ENCODE results near the gene RASGRP1. TPM values are rescaled to one million over a fixed set of nuclear protein-coding genes. Genes with fewer than 3 reads are reported as not detected.

The RASGRP1 gene
- total and polyA plus RNA-seq, 2 donors (not counting 1 experiment from before 2014, with no cell fraction given) = 17.7 to 24.7 TPM

DNA sequence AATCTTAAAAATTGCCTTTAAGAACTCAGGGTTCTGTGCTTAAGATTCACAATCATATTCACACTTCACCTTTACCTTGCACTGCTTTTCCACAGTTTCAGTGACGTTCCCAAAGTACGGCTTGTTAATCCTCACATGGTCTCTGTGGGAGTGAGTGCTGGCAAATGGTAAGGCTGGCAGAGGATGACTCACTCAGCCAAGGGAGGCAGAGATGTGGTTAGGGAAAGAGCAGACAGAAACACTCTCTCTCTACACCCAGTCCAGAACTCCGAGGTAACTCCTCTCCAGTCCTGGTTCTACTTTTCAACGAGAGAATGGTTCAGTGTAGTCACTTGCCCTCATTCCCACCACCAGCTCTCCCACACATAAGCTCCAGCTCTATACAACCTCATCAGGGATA lies 33.1 kb downstream of the RASGRP1 start:
- H3K4me3 ChIP-seq (ENCODE audit: control extremely low read depth in 1 of 5, extremely low read depth in 1 of 5, insufficient read depth in 1 of 5, low read depth in 2 of 5, low read length in 4 of 5) = no peak overlapping the region
- ChIA-PET CTCF (no interaction called here), POLR2A (no interaction called here)
- no peaks in the 10 kb centered on the region for H3K9me3 Mint-ChIP-seq (ENCODE audit: insufficient read depth)
- TF ChIP-seq EZH2 (IDR thresholded peaks at IDR 0.05; ENCODE audit: borderline replicate concordance, insufficient read depth, low read depth, low read length, poor library complexity, severe bottlenecking) (no peak), CTCF (IDR thresholded peaks at IDR 0.05) (no peak)
- H3K4me3 Mint-ChIP-seq = no peak overlapping the region
- intact Hi-C loops (cut with micrococcal nuclease) = no loop called here
- peaks cover 68% of the 10 kb centered on the region for H3K79me2 ChIP-seq (ENCODE audit: control insufficient read depth, insufficient read depth, low read length)
- no peak for ATAC-seq (ENCODE audit: low read depth)
- no peaks in the 10 kb centered on the region for H3K27me3 ChIP-seq (replicated peaks in 1 of 4; ENCODE audit: control extremely low read depth in 1 of 4, control insufficient read depth in 3 of 4, insufficient read depth in 4 of 4, low read length in 3 of 4)
- H2AFZ ChIP-seq (ENCODE audit: insufficient read depth, low read depth, low read length, poor library complexity, severe bottlenecking) = no peak overlapping the region
- no peaks in the 10 kb centered on the region for H3K4me1 ChIP-seq (ENCODE audit: control insufficient read depth in 2 of 2, insufficient read depth in 2 of 2, low read length in 2 of 2)
- no peak for DNase-seq
- no peaks in the 10 kb centered on the region for H3K9me3 ChIP-seq (ENCODE audit: control extremely low read depth in 1 of 3, control insufficient read depth in 2 of 3, insufficient read depth in 1 of 3, low read length in 2 of 3)
- H3K9ac ChIP-seq (ENCODE audit: low read length) = no peak overlapping the region
- H3K27ac Mint-ChIP-seq = no peak overlapping the region
- peaks cover 0 to 25% of the 10 kb centered on the region in 2 experiments for H3K36me3 ChIP-seq (replicated peaks in 1 of 2; ENCODE audit: control extremely low read depth in 1 of 2, control insufficient read depth in 1 of 2, extremely low read depth in 1 of 2, insufficient read depth in 2 of 2, low read length in 1 of 2)
- 100% methylated on average over 2 of the region's 4 CpGs for WGBS (ENCODE audit: insufficient coverage)
- H3K27ac ChIP-seq (ENCODE audit: low read length in 2 of 2) = no peak overlapping the region
- no peak overlapping the region for H3K4me2 ChIP-seq (replicated peaks; ENCODE audit: low read depth, low read length, poor library complexity, severe bottlenecking)
- peaks cover 11% of the 10 kb centered on the region for H3K4me1 Mint-ChIP-seq
- no peaks in the 10 kb centered on the region for H3K27me3 Mint-ChIP-seq
- peaks cover 43% of the 10 kb centered on the region for H4K20me1 ChIP-seq (ENCODE audit: control insufficient read depth, insufficient read depth, low read length, poor library complexity, severe bottlenecking)

DNA sequence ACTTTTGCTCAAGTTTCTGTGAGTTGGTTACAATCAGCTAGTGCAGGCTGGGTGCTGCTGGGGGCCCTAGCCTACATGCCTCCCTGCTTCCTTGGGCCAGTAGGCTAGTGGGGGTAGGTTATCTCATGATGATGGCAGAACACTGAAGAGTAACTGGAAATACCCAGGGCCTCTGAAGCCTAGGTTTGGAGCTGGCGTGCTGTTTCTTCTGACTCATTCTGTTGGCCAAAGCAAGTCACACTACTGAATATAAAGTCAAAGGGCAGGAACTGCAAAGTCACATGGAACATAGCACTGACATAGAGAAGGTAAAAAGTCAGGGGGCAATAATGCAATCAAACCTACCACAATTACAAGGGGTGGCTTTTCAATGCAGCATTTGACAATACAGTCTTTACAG lies 34.5 kb downstream of the RASGRP1 start:
- no CpG with 5 or more reads among the region's 1 CpG for WGBS (ENCODE audit: insufficient coverage)
- DNase-seq (no peak), ATAC-seq (ENCODE audit: low read depth) (no peak)
- TF ChIP-seq EZH2 (IDR thresholded peaks at IDR 0.05; ENCODE audit: borderline replicate concordance, insufficient read depth, low read depth, low read length, poor library complexity, severe bottlenecking) (no peak), CTCF (IDR thresholded peaks at IDR 0.05) (no peak)
- peaks cover 37% of the 10 kb centered on the region for H4K20me1 ChIP-seq (ENCODE audit: control insufficient read depth, insufficient read depth, low read length, poor library complexity, severe bottlenecking)
- H2AFZ ChIP-seq (ENCODE audit: insufficient read depth, low read depth, low read length, poor library complexity, severe bottlenecking) = no peak overlapping the region
- H3K9me3 Mint-ChIP-seq (ENCODE audit: insufficient read depth) = no peaks in the 10 kb centered on the region
- H3K27ac Mint-ChIP-seq = no peak overlapping the region
- no peak overlapping the region for H3K9ac ChIP-seq (ENCODE audit: low read length)
- CTCF ChIA-PET = interaction anchor here (1.0 kb wide), 2 partner anchors 34 to 170 kb away, joined by 3 read pairs; no protein-coding TSS in a partner anchor
- H3K27me3 Mint-ChIP-seq = no peaks in the 10 kb centered on the region
- H3K79me2 ChIP-seq (ENCODE audit: control insufficient read depth, insufficient read depth, low read length) = peaks cover 54% of the 10 kb centered on the region
- intact Hi-C loops (cut with micrococcal nuclease) = no loop called here
- H3K4me2 ChIP-seq (replicated peaks; ENCODE audit: low read depth, low read length, poor library complexity, severe bottlenecking) = no peak overlapping the region
- H3K4me1 ChIP-seq (ENCODE audit: control insufficient read depth in 2 of 2, insufficient read depth in 2 of 2, low read length in 2 of 2) = no peaks in the 10 kb centered on the region
- POLR2A ChIA-PET = no interaction called here
- peaks cover 9% of the 10 kb centered on the region for H3K4me1 Mint-ChIP-seq
- H3K27ac ChIP-seq (ENCODE audit: low read length in 2 of 2) = no peak overlapping the region
- peaks cover 0 to 29% of the 10 kb centered on the region in 2 experiments for H3K36me3 ChIP-seq (replicated peaks in 1 of 2; ENCODE audit: control extremely low read depth in 1 of 2, control insufficient read depth in 1 of 2, extremely low read depth in 1 of 2, insufficient read depth in 2 of 2, low read length in 1 of 2)
- no peaks in the 10 kb centered on the region for H3K9me3 ChIP-seq (ENCODE audit: control extremely low read depth in 1 of 3, control insufficient read depth in 2 of 3, insufficient read depth in 1 of 3, low read length in 2 of 3)
- no peak overlapping the region for H3K4me3 Mint-ChIP-seq
- H3K27me3 ChIP-seq (replicated peaks in 1 of 4; ENCODE audit: control extremely low read depth in 1 of 4, control insufficient read depth in 3 of 4, insufficient read depth in 4 of 4, low read length in 3 of 4) = no peaks in the 10 kb centered on the region
- no peak overlapping the region for H3K4me3 ChIP-seq (ENCODE audit: control extremely low read depth in 1 of 5, extremely low read depth in 1 of 5, insufficient read depth in 1 of 5, low read depth in 2 of 5, low read length in 4 of 5)

Data from B cell (primary cell).